ENCODE measurements around the gene NAGLU.

The NAGLU gene

DNA sequence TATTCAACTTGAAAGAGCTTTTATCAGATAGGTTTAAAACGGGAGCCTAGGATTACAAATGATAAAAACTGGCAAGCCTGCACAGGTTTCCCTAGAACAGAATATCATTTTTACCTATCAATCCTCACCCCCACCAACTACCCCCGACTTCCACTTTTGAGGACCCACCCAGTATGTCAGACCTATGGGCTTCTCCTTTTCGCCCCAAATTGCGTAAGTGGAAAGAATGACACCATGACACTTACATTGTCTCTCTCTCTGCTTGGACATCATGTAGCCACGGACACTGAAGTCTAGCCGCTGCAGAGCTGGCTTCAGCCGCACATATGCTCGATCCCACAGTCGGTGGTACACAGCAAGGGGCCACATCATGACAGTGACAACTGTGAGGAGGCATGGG lies 48.8 kb downstream of the NAGLU start:
- no peak overlapping the region for H3K23ac ChIP-seq (ENCODE audit: low read length)
- H4K8ac ChIP-seq (ENCODE audit: low read depth, low read length), result no peak overlapping the region
- H2AFZ ChIP-seq (ENCODE audit: insufficient read depth, low read length, poor library complexity), result no peak overlapping the region
- H3K4me3 ChIP-seq (ENCODE audit: low read depth, low read length), result no peak overlapping the region
- no CpG with 5 or more reads among the region's 9 CpGs for WGBS (ENCODE audit: extremely low coverage, insufficient coverage, insufficient read length)
- H3K79me1 ChIP-seq (ENCODE audit: low read length), result no peaks in the 10 kb centered on the region
- H3K79me2 ChIP-seq (ENCODE audit: control insufficient read depth, insufficient read depth, low read length, poor library complexity), result no peaks in the 10 kb centered on the region
- no peak overlapping the region for H2AK5ac ChIP-seq (ENCODE audit: low read length)
- no peak overlapping the region for H4K91ac ChIP-seq (ENCODE audit: low read depth, low read length)
- no peak overlapping the region for H3K18ac ChIP-seq (ENCODE audit: low read length)
- no peak overlapping the region for H4K12ac ChIP-seq (ENCODE audit: low read depth, low read length)
- H3K4me1 ChIP-seq (ENCODE audit: control insufficient read depth in 1 of 2, insufficient read depth in 2 of 2, low read length in 2 of 2), result no peaks in the 10 kb centered on the region
- H2BK5ac ChIP-seq (ENCODE audit: low read depth, low read length, poor library complexity), result no peak overlapping the region
- peaks cover 39 to 68% of the 10 kb centered on the region in 2 experiments for H3K36me3 ChIP-seq (ENCODE audit: control insufficient read depth in 1 of 2, insufficient read depth in 2 of 2, low read length in 2 of 2)
- H3K4me2 ChIP-seq (ENCODE audit: low read length), result no peak overlapping the region
- no peak overlapping the region for H3K27ac ChIP-seq (ENCODE audit: low read depth, low read length)
- H2BK120ac ChIP-seq (ENCODE audit: insufficient read depth, low read length, poor library complexity), result no peak overlapping the region
- H2BK12ac ChIP-seq (ENCODE audit: low read length), result no peak overlapping the region
- H3K4ac ChIP-seq (ENCODE audit: low read depth, low read length), result no peak overlapping the region
- no peak overlapping the region for H3K14ac ChIP-seq (ENCODE audit: low read length)
- no peak for DNase-seq
- H3K9ac ChIP-seq (ENCODE audit: low read length), result no peak overlapping the region
- H3K9me3 ChIP-seq (ENCODE audit: insufficient read depth, low read depth, low read length), result peaks cover 2% of the 10 kb centered on the region
- H3K27me3 ChIP-seq (ENCODE audit: insufficient read depth, low read length), result no peaks in the 10 kb centered on the region

- Histone ChIP-seq H3K18ac (ENCODE audit: low read length) (no peak overlapping the region), H4K12ac (ENCODE audit: low read depth, low read length) (no peak overlapping the region), H3K4me2 (ENCODE audit: low read length) (no peak overlapping the region), H3K27ac (ENCODE audit: low read depth, low read length) (no peak overlapping the region), H3K14ac (ENCODE audit: low read length) (no peak overlapping the region), H3K4ac (ENCODE audit: low read depth, low read length) (no peak overlapping the region), H2BK5ac (ENCODE audit: low read depth, low read length, poor library complexity) (no peak overlapping the region), H3K27me3 (ENCODE audit: insufficient read depth, low read length) (no peaks in the 10 kb centered on the region), H2BK120ac (ENCODE audit: insufficient read depth, low read length, poor library complexity) (no peak overlapping the region), H4K8ac (ENCODE audit: low read depth, low read length) (no peak overlapping the region), H2AFZ (ENCODE audit: insufficient read depth, low read length, poor library complexity) (no peak overlapping the region), H3K9ac (ENCODE audit: low read length) (no peak overlapping the region), H3K4me1 (ENCODE audit: control insufficient read depth in 1 of 2, insufficient read depth in 2 of 2, low read length in 2 of 2) (no peaks in the 10 kb centered on the region), H2AK5ac (ENCODE audit: low read length) (no peak overlapping the region), H4K91ac (ENCODE audit: low read depth, low read length) (no peak overlapping the region), H3K79me1 (ENCODE audit: low read length) (no peaks in the 10 kb centered on the region), H3K79me2 (ENCODE audit: control insufficient read depth, insufficient read depth, low read length, poor library complexity) (no peaks in the 10 kb centered on the region), H3K9me3 (ENCODE audit: insufficient read depth, low read depth, low read length) (peaks cover 2% of the 10 kb centered on the region), H3K36me3 (ENCODE audit: control insufficient read depth in 1 of 2, insufficient read depth in 2 of 2, low read length in 2 of 2) (peaks cover 43 to 69% of the 10 kb centered on the region in 2 experiments), H2BK12ac (ENCODE audit: low read length) (no peak overlapping the region), H3K4me3 (ENCODE audit: low read depth, low read length) (no peak overlapping the region), H3K23ac (ENCODE audit: low read length) (no peak overlapping the region)
- WGBS (ENCODE audit: extremely low coverage, insufficient coverage, insufficient read length), result no CpG with 5 or more reads among the region's 1 CpG
- DNase-seq, result no peak
These were observed 49.3 kb downstream of the NAGLU start for GRCh38 chr17:42585353-42585752.

- no peak for DNase-seq
- no peak overlapping the region for H3K9ac ChIP-seq (ENCODE audit: low read length)
- H3K18ac ChIP-seq (ENCODE audit: low read length), result no peak overlapping the region
- H2BK120ac ChIP-seq (ENCODE audit: insufficient read depth, low read length, poor library complexity), result no peak overlapping the region
- no peak overlapping the region for H2AK5ac ChIP-seq (ENCODE audit: low read length)
- H3K79me2 ChIP-seq (ENCODE audit: control insufficient read depth, insufficient read depth, low read length, poor library complexity), result no peaks in the 10 kb centered on the region
- no peak overlapping the region for H3K23ac ChIP-seq (ENCODE audit: low read length)
- no peak overlapping the region for H2AFZ ChIP-seq (ENCODE audit: insufficient read depth, low read length, poor library complexity)
- no peaks in the 10 kb centered on the region for H3K4me1 ChIP-seq (ENCODE audit: control insufficient read depth in 1 of 2, insufficient read depth in 2 of 2, low read length in 2 of 2)
- no peaks in the 10 kb centered on the region for H3K79me1 ChIP-seq (ENCODE audit: low read length)
- no peaks in the 10 kb centered on the region for H3K27me3 ChIP-seq (ENCODE audit: insufficient read depth, low read length)
- H3K36me3 ChIP-seq (ENCODE audit: control insufficient read depth in 1 of 2, insufficient read depth in 2 of 2, low read length in 2 of 2), result peaks cover 40 to 68% of the 10 kb centered on the region in 2 experiments
- no peak overlapping the region for H3K4ac ChIP-seq (ENCODE audit: low read depth, low read length)
- no peak overlapping the region for H2BK5ac ChIP-seq (ENCODE audit: low read depth, low read length, poor library complexity)
- H3K9me3 ChIP-seq (ENCODE audit: insufficient read depth, low read depth, low read length), result peaks cover 2% of the 10 kb centered on the region
- H4K12ac ChIP-seq (ENCODE audit: low read depth, low read length), result no peak overlapping the region
- no peak overlapping the region for H2BK12ac ChIP-seq (ENCODE audit: low read length)
- H3K4me2 ChIP-seq (ENCODE audit: low read length), result no peak overlapping the region
- no peak overlapping the region for H4K8ac ChIP-seq (ENCODE audit: low read depth, low read length)
- no peak overlapping the region for H3K27ac ChIP-seq (ENCODE audit: low read depth, low read length)
- H3K14ac ChIP-seq (ENCODE audit: low read length), result no peak overlapping the region
- H4K91ac ChIP-seq (ENCODE audit: low read depth, low read length), result no peak overlapping the region
- no CpG with 5 or more reads among the region's 7 CpGs for WGBS (ENCODE audit: extremely low coverage, insufficient coverage, insufficient read length)
- no peak overlapping the region for H3K4me3 ChIP-seq (ENCODE audit: low read depth, low read length)
These were observed 50.6 kb downstream of the NAGLU start for GRCh38 chr17:42586514-42587230.

- H3K4me1 ChIP-seq (ENCODE audit: control insufficient read depth in 1 of 2, insufficient read depth in 2 of 2, low read length in 2 of 2), result no peaks in the 10 kb centered on the region
- peaks cover 2% of the 10 kb centered on the region for H3K9me3 ChIP-seq (ENCODE audit: insufficient read depth, low read depth, low read length)
- no peak overlapping the region for H2BK12ac ChIP-seq (ENCODE audit: low read length)
- no peaks in the 10 kb centered on the region for H3K27me3 ChIP-seq (ENCODE audit: insufficient read depth, low read length)
- H4K8ac ChIP-seq (ENCODE audit: low read depth, low read length), result no peak overlapping the region
- no peak overlapping the region for H3K27ac ChIP-seq (ENCODE audit: low read depth, low read length)
- no peak overlapping the region for H3K9ac ChIP-seq (ENCODE audit: low read length)
- no peak overlapping the region for H2BK120ac ChIP-seq (ENCODE audit: insufficient read depth, low read length, poor library complexity)
- no CpG with 5 or more reads among the region's 2 CpGs for WGBS (ENCODE audit: extremely low coverage, insufficient coverage, insufficient read length)
- no peak overlapping the region for H2BK5ac ChIP-seq (ENCODE audit: low read depth, low read length, poor library complexity)
- no peak overlapping the region for H3K4me3 ChIP-seq (ENCODE audit: low read depth, low read length)
- H2AFZ ChIP-seq (ENCODE audit: insufficient read depth, low read length, poor library complexity), result no peak overlapping the region
- no peak overlapping the region for H2AK5ac ChIP-seq (ENCODE audit: low read length)
- H3K36me3 ChIP-seq (ENCODE audit: control insufficient read depth in 1 of 2, insufficient read depth in 2 of 2, low read length in 2 of 2), result peaks cover 13 to 36% of the 10 kb centered on the region in 2 experiments
- no peak for DNase-seq
- H3K14ac ChIP-seq (ENCODE audit: low read length), result no peak overlapping the region
- no peaks in the 10 kb centered on the region for H3K79me1 ChIP-seq (ENCODE audit: low read length)
- no peak overlapping the region for H3K23ac ChIP-seq (ENCODE audit: low read length)
- H3K18ac ChIP-seq (ENCODE audit: low read length), result no peak overlapping the region
- no peak overlapping the region for H3K4me2 ChIP-seq (ENCODE audit: low read length)
- no peaks in the 10 kb centered on the region for H3K79me2 ChIP-seq (ENCODE audit: control insufficient read depth, insufficient read depth, low read length, poor library complexity)
- no peak overlapping the region for H3K4ac ChIP-seq (ENCODE audit: low read depth, low read length)
- no peak overlapping the region for H4K12ac ChIP-seq (ENCODE audit: low read depth, low read length)
- H4K91ac ChIP-seq (ENCODE audit: low read depth, low read length), result no peak overlapping the region
These were observed 54.8 kb downstream of the NAGLU start for GRCh38 chr17:42590886-42591285.

All from trophoblast cell (in vitro differentiated cells and primary cell).